Measurements from ENCODE around the gene TSHZ1.

- no peak for TF ChIP-seq CTCF (IDR thresholded peaks at IDR 0.05 in 8 of 11, conservative IDR thresholded peaks at IDR 0.05 in 3 of 11)
- no peak for TF ChIP-seq POLR2A (IDR thresholded peaks at IDR 0.05)
- no peak for TF ChIP-seq POLR2AphosphoS5 (IDR thresholded peaks at IDR 0.05)
These were observed 57.2 kb downstream of the TSHZ1 start for GRCh38 chr18:75267643-75268363.

All from spleen (tissue), 7 donors.